GM12878 (cell line): ENCODE measurements around the gene TOB2. TPM values are rescaled to one million over a fixed set of nuclear protein-coding genes. Genes with fewer than 3 reads are reported as not detected.

Experiments
- ATF3 ChIP-seq: IDR thresholded peaks from 2 replicates; pipeline ENCODE4 v1.6.1; 2011; ENCODE audit warnings: low read depth, mild to moderate bottlenecking, low read length, moderate library complexity, borderline replicate concordance; ENCODE audit errors: extremely low read depth
- BCL3 ChIP-seq: IDR thresholded peaks from 2 replicates; pipeline ENCODE4 v1.6.1; 2011; ENCODE audit warnings: borderline replicate concordance, low read depth, mild to moderate bottlenecking, moderate library complexity, low read length; ENCODE audit not compliant: insufficient read depth, poor library complexity, severe bottlenecking
- BHLHE40 ChIP-seq, 2 experiments: fragments of 450-650 bp in 1 of 2; IDR thresholded peaks; 2 replicates each; pipeline ENCODE4 v1.6.1; 2011 to 2017; ENCODE audit warnings: low read depth in 2 of 2, borderline replicate concordance in 1 of 2, improper control_type of control experiment in 1 of 2, low read length in 1 of 2, mild to moderate bottlenecking in 1 of 2
- BRCA1 ChIP-seq: IDR thresholded peaks from 2 replicates; pipeline ENCODE4 v1.6.1; 2011; ENCODE audit warnings: low read depth, low read length, improper control_type of control experiment
- CBFB ChIP-seq: IDR thresholded peaks from 2 replicates; pipeline ENCODE4 v1.6.1; 2016; ENCODE audit warnings: antibody characterized with exemption, low read depth
- E2F4 ChIP-seq: IDR thresholded peaks from 2 replicates; pipeline ENCODE4 v1.6.1; 2012; ENCODE audit warnings: low read depth, low read length, improper control_type of control experiment
- ETV6 ChIP-seq, 2 experiments: fragments of 450-650 bp in 1 of 2; IDR thresholded peaks in 1 of 2; conservative IDR thresholded peaks in 1 of 2; 2 replicates each; pipeline ENCODE4 v1.6.1; 2014; ENCODE audit warnings: antibody characterized with exemption in 1 of 2, borderline replicate concordance in 1 of 2, low read depth in 1 of 2, mild to moderate bottlenecking in 1 of 2, moderate library complexity in 1 of 2
- FOXK2 ChIP-seq: fragments of 450-650 bp; IDR thresholded peaks from 2 replicates; pipeline ENCODE4 v1.6.1; 2017; ENCODE audit warnings: mild to moderate bottlenecking, moderate library complexity
- MYB ChIP-seq: fragments of 150-350 bp; IDR thresholded peaks from 2 replicates; pipeline ENCODE4 v1.6.1; 2014; ENCODE audit warnings: mild to moderate bottlenecking, low read depth, low read length, borderline replicate concordance
- NFYB ChIP-seq: IDR thresholded peaks from 2 replicates; pipeline ENCODE4 v1.6.1; 2011; ENCODE audit warnings: low read depth, mild to moderate bottlenecking, low read length, improper control_type of control experiment, moderate library complexity; ENCODE audit not compliant: insufficient read depth
- NR2C2 ChIP-seq: IDR thresholded peaks from 2 replicates; pipeline ENCODE4 v1.6.1; 2011; ENCODE audit warnings: borderline replicate concordance, low read depth; ENCODE audit not compliant: control insufficient read depth, insufficient read length
- NRF1 ChIP-seq: conservative IDR thresholded peaks from 2 replicates; pipeline ENCODE4 v1.6.1; 2011; ENCODE audit warnings: mild to moderate bottlenecking, low read depth, low read length, improper control_type of control experiment
- PML ChIP-seq: IDR thresholded peaks from 2 replicates; pipeline ENCODE4 v1.6.1; 2012; ENCODE audit warnings: low read length, inconsistent platforms
- SKIL ChIP-seq: fragments of 450-650 bp; IDR thresholded peaks from 2 replicates; pipeline ENCODE4 v1.6.1; 2017; ENCODE audit warnings: mild to moderate bottlenecking, low read depth, inconsistent platforms; ENCODE audit not compliant: poor library complexity, severe bottlenecking
- SMAD5 ChIP-seq: IDR thresholded peaks from 2 replicates; pipeline ENCODE4 v1.6.1; 2016; ENCODE audit warnings: antibody characterized with exemption, low read depth
- TAF1 ChIP-seq: IDR thresholded peaks from 2 replicates; pipeline ENCODE4 v1.6.1; 2011; ENCODE audit warnings: mild to moderate bottlenecking, low read depth, low read length, borderline replicate concordance
- TCF3 ChIP-seq: IDR thresholded peaks from 2 replicates; pipeline ENCODE4 v1.6.1; 2012; ENCODE audit warnings: low read depth, mild to moderate bottlenecking, low read length, borderline replicate concordance; ENCODE audit not compliant: insufficient read depth
- TCF7 ChIP-seq: IDR thresholded peaks from 2 replicates; pipeline ENCODE4 v1.6.1; 2014; ENCODE audit warnings: antibody characterized with exemption, borderline replicate concordance
- USF2 ChIP-seq: IDR thresholded peaks from 2 replicates; pipeline ENCODE4 v1.6.1; 2011; ENCODE audit warnings: low read depth, low read length, improper control_type of control experiment, borderline replicate concordance
- ZNF24 ChIP-seq: fragments of 450-650 bp; IDR thresholded peaks from 2 replicates; pipeline ENCODE4 v1.6.1; 2017; ENCODE audit warnings: antibody characterized with exemption, mild to moderate bottlenecking
- ZNF274 ChIP-seq: IDR thresholded peaks from one replicate; pipeline ENCODE4 v1.8.0; 2011; ENCODE audit not compliant: insufficient read length, insufficient read depth
- ZSCAN29 ChIP-seq: fragments of 450-650 bp; IDR thresholded peaks from 2 replicates; pipeline ENCODE4 v1.6.1; 2017; ENCODE audit warnings: mild to moderate bottlenecking, moderate library complexity
- polyA plus RNA-seq, 11 experiments: library from polyadenylated mRNA; depleted of rRNA in 4 of 11; unstranded in 6 of 11; stranded (reverse) in 5 of 11; fragments of >200 nt; fragmentation: Nextera tagmentation in 4 of 11; fragmentation: Illumina TruSeq in 1 of 11; extraction: Ambion mirVana in 4 of 11; extraction: Trizol in 1 of 11; gene quantifications; 1 replicate in 1 of 11; 2 replicates in 10 of 11; pipeline versions ENCODE4 v1.2.1 to v1.2.3, GENCODE V29; 2011 to 2016; ENCODE audit warnings: inconsistent platforms in 2 of 11, missing spikeins in 2 of 11, low read depth in 1 of 11
- total RNA-seq, 4 experiments: library from RNA; depleted of rRNA in 3 of 4; stranded (reverse); fragments of >200 nt in 3 of 4; fragmentation: Illumina TruSeq in 1 of 4; extraction: Trizol in 1 of 4; gene quantifications; 2 replicates each; pipeline versions ENCODE4 v1.2.1 to v1.2.3, GENCODE V29; 2013 to 2021

TOB2 gene
- total and polyA plus RNA-seq, 10 of the 15 experiments (the other 5 are each of a cell fraction or from before 2014, with no cell fraction given) = 4.5 to 32.0 (median 15.1) TPM

GRCh38 chr22:41468381-41469217, 22.0 kb upstream of the TOB2 start, which contains the start of the genes ACO2 and PHF5A (continued):
- TF ChIP-seq USF2 (no peak), CBFB (peak; percentile 84), ZNF274 (no peak), ZNF24 (no peak), E2F4 (no peak), TCF7 (no peak), BHLHE40 (IDR thresholded peaks at IDR 0.05; ENCODE audit: borderline replicate concordance in 1 of 2, low read depth in 2 of 2, low read length in 1 of 2) (peak; percentile 99 to 100), TAF1 (peak; percentile 93), ETV6 (conservative IDR thresholded peaks at IDR 0.05 in 1 of 2, IDR thresholded peaks at IDR 0.05 in 1 of 2; ENCODE audit: borderline replicate concordance in 1 of 2, low read depth in 1 of 2) (no peak), BRCA1 (peak; percentile 74), MYB (peak; percentile 36; the same call in 1 of the 2 replicates), SKIL (peak; percentile 85), TCF3 (no peak), FOXK2 (peak; percentile 87), ZSCAN29 (no peak), NR2C2 (peak; percentile 92), NFYB (peak; percentile 100), ATF3 (peak; percentile 60; the same call in 1 of the 2 replicates), SMAD5 (peak; percentile 49; the same call in 1 of the 2 replicates), PML (peak; percentile 79; the same call in 1 of the 2 replicates), NRF1 (no peak), BCL3 (no peak)
